GM20000 (cell line): Measurements from ENCODE around the gene ST6GALNAC3.

Experiments used
- DNase-seq: peaks from one replicate; pipeline ENCODE4 v3.0.0; 2012; ENCODE audit warnings: low spot score
- CTCF ChIP-seq: IDR thresholded peaks from 2 replicates; pipeline ENCODE4 v1.5.1; 2012; ENCODE audit warnings: mild to moderate bottlenecking, control low read depth; ENCODE audit errors: extremely low read depth, missing control alignments

ST6GALNAC3 gene

DNA sequence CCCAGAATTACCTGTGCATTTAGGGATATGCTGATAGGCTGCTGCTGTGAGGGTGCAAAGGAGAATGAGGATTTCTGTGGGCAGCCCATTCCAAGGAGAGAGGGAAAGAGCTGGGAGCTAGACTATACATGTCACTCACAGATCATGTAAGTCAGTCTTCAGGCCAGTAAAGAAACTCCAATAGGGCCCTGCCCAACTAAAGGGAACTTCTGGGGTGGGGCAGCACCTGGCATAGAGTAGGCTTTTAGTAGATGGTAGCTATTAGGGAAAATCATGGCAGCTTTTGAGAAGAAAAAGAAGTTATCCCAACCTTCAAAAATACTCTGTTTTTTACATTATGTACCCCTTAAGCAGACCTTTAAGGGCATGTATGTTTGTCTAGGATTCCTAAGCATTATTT is 89.6 kb downstream of the ST6GALNAC3 start:
- DNase-seq, result no peak

DNA sequence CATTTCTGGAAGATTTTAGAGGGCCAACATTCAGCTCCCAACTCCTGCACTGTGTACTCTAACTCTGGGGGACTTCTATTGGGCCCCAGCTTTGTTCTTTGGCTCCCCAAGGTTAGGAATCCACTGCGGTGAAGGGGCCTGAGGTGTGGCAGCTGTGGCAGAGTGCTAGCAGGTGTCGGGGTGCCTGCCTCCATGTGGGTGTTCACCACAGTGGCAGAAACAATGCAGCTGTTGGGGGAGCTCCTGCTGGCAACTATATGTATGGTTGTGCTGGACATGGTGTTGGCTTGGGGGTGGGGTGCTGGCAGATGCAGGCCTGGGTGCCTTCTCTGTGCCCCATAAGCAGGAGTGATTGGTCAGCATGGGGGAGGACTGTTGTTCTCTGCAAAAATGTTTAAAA is 95.5 kb downstream of the ST6GALNAC3 start:
- no peak for DNase-seq
- no peak for TF ChIP-seq CTCF

More for the DNA sequence above, 89.6 kb downstream of the ST6GALNAC3 start:
- no peak for TF ChIP-seq CTCF

- no peak for DNase-seq
- no peak for TF ChIP-seq CTCF
Measured at GRCh38 chr1:76170513-76170912, 96.0 kb downstream of the ST6GALNAC3 start.

GRCh38 chr1:76176000-76176399 is 101.5 kb downstream of the ST6GALNAC3 start:
- DNase-seq, result no peak
- TF ChIP-seq CTCF, result no peak

- no peak for DNase-seq
- TF ChIP-seq CTCF, result no peak
Measured at GRCh38 chr1:76177615-76178014, 103.1 kb downstream of the ST6GALNAC3 start.

DNA sequence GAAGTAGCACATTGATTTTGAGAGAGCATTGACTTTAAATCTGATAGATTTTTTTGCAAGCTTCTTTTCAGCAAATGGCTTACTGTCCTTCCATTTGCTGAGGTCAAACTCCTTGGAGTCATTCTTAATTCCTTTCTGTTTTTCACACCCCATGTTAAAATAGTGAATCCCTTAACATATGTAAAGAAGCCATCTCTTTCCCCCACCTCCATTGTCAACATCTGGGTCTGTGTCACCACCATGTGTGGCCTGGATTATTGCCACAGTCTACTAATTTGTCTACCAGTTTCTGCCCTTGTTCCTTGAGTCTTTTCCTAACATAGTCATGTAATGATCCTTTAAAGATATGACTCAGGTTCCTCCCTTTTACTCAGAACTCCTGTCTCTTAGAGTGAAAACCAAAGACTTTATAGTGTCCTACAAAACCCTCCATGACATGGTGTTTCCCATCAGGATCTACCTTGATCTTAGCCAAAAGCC is 104.7 kb downstream of the ST6GALNAC3 start:
- no peak for TF ChIP-seq CTCF
- no peak for DNase-seq

- no peak for DNase-seq
- no peak for TF ChIP-seq CTCF
Measured at GRCh38 chr1:76185207-76185606, 110.7 kb downstream of the ST6GALNAC3 start.
